GM23338 (cell line): ENCODE results near the gene HLA-DMB. TPM values are rescaled to one million over a fixed set of nuclear protein-coding genes. Genes with fewer than 3 reads are reported as not detected.

Source experiments
- ATAC-seq: fragments of 200-7000 bp; cut with Tn5 transposase; 3 replicates; pipeline ENCODE4 v1.9.1; 2020
- DNase-seq: peaks from one replicate; pipeline ENCODE4 v3.0.0-alpha.2; 2015; ENCODE audit warnings: low spot score
- H2AFZ ChIP-seq: fragments of 200-600 bp; sonication (generic); 2 replicates; pipeline ENCODE4 v1.8.0; 2016; ENCODE audit warnings: antibody characterized with exemption, mild to moderate bottlenecking, moderate library complexity
- H3F3A ChIP-seq: fragments of 200-600 bp; sonication (generic); replicated peaks from 2 replicates; pipeline ENCODE4 v1.8.0; 2017; ENCODE audit warnings: antibody characterized with exemption, mixed run types, low read depth
- H3K27ac ChIP-seq: fragments of 200-600 bp; sonication (generic); 2 replicates; pipeline ENCODE4 v1.6.1; 2016; ENCODE audit warnings: low read depth
- H3K27me3 ChIP-seq: fragments of 200-600 bp; sonication (generic); 2 replicates; pipeline ENCODE4 v1.8.0; 2016; ENCODE audit warnings: mild to moderate bottlenecking, mixed run types, moderate library complexity; ENCODE audit not compliant: insufficient read depth
- H3K36me3 ChIP-seq: fragments of 200-600 bp; sonication (generic); 2 replicates; pipeline ENCODE4 v1.8.0; 2016; ENCODE audit warnings: mild to moderate bottlenecking; ENCODE audit not compliant: insufficient read depth
- H3K4me1 ChIP-seq: fragments of 200-600 bp; sonication (generic); 2 replicates; pipeline ENCODE4 v1.8.0; 2016; ENCODE audit warnings: mild to moderate bottlenecking, moderate library complexity; ENCODE audit not compliant: insufficient read depth
- H3K4me2 ChIP-seq: fragments of 200-600 bp; sonication (generic); 2 replicates; pipeline ENCODE4 v1.7.1; 2017; ENCODE audit warnings: mixed run types
- H3K4me3 ChIP-seq: fragments of 200-600 bp; sonication (generic); 2 replicates; pipeline ENCODE4 v1.6.1; 2016; ENCODE audit warnings: mixed run types
- H3K79me2 ChIP-seq: fragments of 200-600 bp; sonication (generic); replicated peaks from 2 replicates; pipeline ENCODE4 v1.8.0; 2017; ENCODE audit warnings: mild to moderate bottlenecking; ENCODE audit not compliant: insufficient read depth
- H3K9me2 ChIP-seq: fragments of 200-600 bp; sonication (generic); 2 replicates; pipeline ENCODE4 v1.8.0; 2017; ENCODE audit not compliant: insufficient read depth
- H4K20me1 ChIP-seq: fragments of 200-600 bp; sonication (generic); replicated peaks from 2 replicates; pipeline ENCODE4 v1.8.0; 2017; ENCODE audit warnings: mild to moderate bottlenecking; ENCODE audit not compliant: insufficient read depth
- H3K27ac Mint-ChIP-seq: 2 replicates; pipeline ENCODE4 v1.8.0; 2020; ENCODE audit warnings: inconsistent platforms, mild to moderate bottlenecking, moderate library complexity, mixed read lengths
- H3K27me3 Mint-ChIP-seq: 3 replicates; pipeline ENCODE4 v1.8.0; 2022; ENCODE audit warnings: low read depth, mild to moderate bottlenecking, moderate library complexity, mixed read lengths, inconsistent platforms; ENCODE audit not compliant: insufficient read depth, poor library complexity
- H3K36me3 Mint-ChIP-seq: 3 replicates; pipeline ENCODE4 v1.8.0; 2021; ENCODE audit warnings: low read depth, mild to moderate bottlenecking, inconsistent platforms, moderate library complexity, mixed read lengths
- H3K4me1 Mint-ChIP-seq: 3 replicates; pipeline ENCODE4 v1.8.0; 2020; ENCODE audit warnings: mild to moderate bottlenecking, inconsistent platforms, mixed read lengths
- H3K4me3 Mint-ChIP-seq: 3 replicates; pipeline ENCODE4 v1.8.0; 2021; ENCODE audit warnings: moderate library complexity, mild to moderate bottlenecking, inconsistent platforms, mixed read lengths
- H3K9me3 Mint-ChIP-seq: 3 replicates; pipeline ENCODE4 v1.8.0; 2020; ENCODE audit warnings: moderate library complexity, mild to moderate bottlenecking, inconsistent platforms, mixed read lengths
- CREB1 ChIP-seq: fragments of 250-450 bp; sonication (Bioruptor Pico); IDR thresholded peaks from 2 replicates; pipeline ENCODE4 v1.5.0; 2020; ENCODE audit warnings: low read depth, mild to moderate bottlenecking, moderate library complexity
- JUNB ChIP-seq: IDR thresholded peaks from one replicate; pipeline ENCODE4 v1.6.1; 2016; ENCODE audit warnings: antibody characterized with exemption; ENCODE audit not compliant: unreplicated experiment
- POLR2AphosphoS5 ChIP-seq: IDR thresholded peaks from 2 replicates; pipeline ENCODE4 v1.6.1; 2016; ENCODE audit warnings: antibody characterized with exemption, low read depth
- polyA plus RNA-seq: library from polyadenylated mRNA; unstranded; fragments of >200 nt; fragmentation: Nextera tagmentation; extraction: Ambion mirVana; gene quantifications from 2 replicates; pipeline ENCODE4 v1.2.1, GENCODE V29; 2016
- total RNA-seq: library from RNA; depleted of rRNA; stranded (reverse); fragments of >200 nt; shearing (Covaris generic); gene quantifications from 2 replicates; pipeline ENCODE4 v1.2.3, GENCODE V29; 2014
- TF ChIP-seq, protein P1 (sequence below): IDR thresholded peaks from 2 replicates; pipeline ENCODE4 v1.6.1; 2016; ENCODE audit warnings: antibody characterized with exemption

The HLA-DMB gene
- total and polyA plus RNA-seq, 2 experiments from 2014 or later = 0.70 to 1.6 TPM

DNA sequence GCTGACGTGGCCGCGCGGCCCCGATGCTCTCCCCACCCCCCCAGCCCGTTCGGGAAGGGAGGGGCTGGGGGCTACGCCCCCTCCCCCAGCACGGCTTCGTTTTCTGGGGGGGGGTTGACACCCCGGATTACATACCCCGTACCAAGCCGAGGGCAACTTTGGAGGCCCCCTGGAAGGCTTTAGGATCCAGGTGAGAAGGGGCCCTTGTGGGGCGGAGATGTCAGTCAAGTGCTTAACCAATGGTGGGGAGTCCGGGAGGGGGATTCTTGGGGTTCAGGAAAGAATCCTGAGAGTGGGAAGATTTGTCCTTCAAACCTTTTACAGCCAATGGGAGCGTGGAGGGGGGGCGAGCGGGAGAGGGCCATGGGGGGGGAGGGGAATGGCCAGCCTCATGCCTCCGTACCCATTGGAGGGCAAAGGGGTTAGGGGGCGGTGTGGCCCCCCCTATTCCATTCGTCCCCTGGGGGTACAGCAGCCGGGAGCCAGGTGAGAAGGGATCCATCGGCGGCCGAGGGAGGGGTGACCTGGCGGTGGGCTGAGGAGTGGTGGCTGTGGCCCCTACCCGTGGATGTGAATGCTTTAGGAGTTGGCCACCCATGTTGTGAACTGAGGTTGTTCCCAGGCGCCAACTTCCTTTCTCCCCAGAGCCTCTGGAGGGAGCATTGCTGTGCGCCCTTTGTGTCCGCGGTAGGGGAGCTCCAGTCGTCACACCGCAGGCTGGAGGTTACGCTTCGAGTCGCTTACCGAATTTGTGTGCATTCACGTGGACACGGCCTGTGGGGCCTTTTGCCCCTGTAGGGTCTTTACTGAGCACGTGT is 28.2 kb upstream of the HLA-DMB start:
- Mint-ChIP-seq H3K4me1 (peaks cover 11% of the 10 kb centered on the region), H3K27ac (peak overlapping the region; percentile 100), H3K27me3 (peaks cover 44% of the 10 kb centered on the region), H3K4me3 (peak overlapping the region; percentile 98), H3K36me3 (peaks cover 46% of the 10 kb centered on the region), H3K9me3 (peaks cover 12% of the 10 kb centered on the region)
- H3K9me2 ChIP-seq = no peaks in the 10 kb centered on the region
- peaks cover 52% of the 10 kb centered on the region for H3K79me2 ChIP-seq
- H3F3A ChIP-seq = peaks cover 25% of the 10 kb centered on the region
- H3K27me3 ChIP-seq = no peaks in the 10 kb centered on the region
- peak; percentile 6 for ATAC-seq
- H3K27ac ChIP-seq = peak overlapping the region; percentile 100
- H4K20me1 ChIP-seq = peaks cover 17% of the 10 kb centered on the region
- peak overlapping the region; percentile 100 for H3K4me2 ChIP-seq
- peak overlapping the region; percentile 99 for H3K4me3 ChIP-seq
- peak; percentile 3 for TF ChIP-seq JUNB
- TF ChIP-seq, protein P1, sequence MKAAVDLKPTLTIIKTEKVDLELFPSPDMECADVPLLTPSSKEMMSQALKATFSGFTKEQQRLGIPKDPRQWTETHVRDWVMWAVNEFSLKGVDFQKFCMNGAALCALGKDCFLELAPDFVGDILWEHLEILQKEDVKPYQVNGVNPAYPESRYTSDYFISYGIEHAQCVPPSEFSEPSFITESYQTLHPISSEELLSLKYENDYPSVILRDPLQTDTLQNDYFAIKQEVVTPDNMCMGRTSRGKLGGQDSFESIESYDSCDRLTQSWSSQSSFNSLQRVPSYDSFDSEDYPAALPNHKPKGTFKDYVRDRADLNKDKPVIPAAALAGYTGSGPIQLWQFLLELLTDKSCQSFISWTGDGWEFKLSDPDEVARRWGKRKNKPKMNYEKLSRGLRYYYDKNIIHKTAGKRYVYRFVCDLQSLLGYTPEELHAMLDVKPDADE = no peak
- peak; percentile 85 for TF ChIP-seq CREB1 (CRISPR knock-in tag)
- peak; percentile 66 for TF ChIP-seq POLR2AphosphoS5
- DNase-seq = peak; percentile 98
- peaks cover 11% of the 10 kb centered on the region; the same call in 1 of the 2 replicates for H3K36me3 ChIP-seq
- H2AFZ ChIP-seq = no peak overlapping the region
- peaks cover 6% of the 10 kb centered on the region; the same call in 1 of the 2 replicates for H3K4me1 ChIP-seq

GRCh38 chr6:32968093-32968866 is 27.5 kb upstream of the HLA-DMB start, which contains the start of gene BRD2:
BRD2 (plus strand) TSS chr6:32968594; CDS start chr6:32972899, 4,305 bp downstream.
- DNase-seq (peak; percentile 96), ATAC-seq (peak; percentile 18)
- peaks cover 9% of the 10 kb centered on the region for H4K20me1 ChIP-seq
- Mint-ChIP-seq H3K9me3 (peaks cover 6% of the 10 kb centered on the region), H3K4me3 (peak within 1 kb of the TSS; percentile 98), H3K27ac (peak within 1 kb of the TSS; percentile 100), H3K4me1 (peaks cover 11% of the 10 kb centered on the region), H3K36me3 (peaks cover 38% of the 10 kb centered on the region), H3K27me3 (peaks cover 37% of the 10 kb centered on the region)
- peaks cover 4% of the 10 kb centered on the region; the same call in 1 of the 2 replicates for H3K36me3 ChIP-seq
- H3K9me2 ChIP-seq = no peaks in the 10 kb centered on the region
- peak within 1 kb of the TSS; percentile 100 for H3K4me2 ChIP-seq
- H3K27ac ChIP-seq = peak within 1 kb of the TSS; percentile 100
- H3F3A ChIP-seq = peaks cover 19% of the 10 kb centered on the region
- H2AFZ ChIP-seq = 0 out of 2 replicates have a peak within 1 kb of the TSS, but pooled peaks have one; percentile 21
- TF ChIP-seq JUNB (no peak), POLR2AphosphoS5 (peak; percentile 79)
- no peaks in the 10 kb centered on the region for H3K27me3 ChIP-seq
- H3K4me3 ChIP-seq = peak within 1 kb of the TSS; percentile 99
- H3K4me1 ChIP-seq = peaks cover 5% of the 10 kb centered on the region; the same call in 1 of the 2 replicates
- H3K79me2 ChIP-seq = peaks cover 44% of the 10 kb centered on the region
